Neuronal stem cell (in vitro differentiated cells): Measurements from ENCODE around the gene SLCO2A1.

Experiments used
- DNase-seq: peaks from one replicate; pipeline ENCODE4 v3.0.0-alpha.2; 2013; ENCODE audit warnings: low spot score
- H2AFZ ChIP-seq: one replicate; pipeline ENCODE4 v1.6.1; 2013; ENCODE audit warnings: mild to moderate bottlenecking, low read length, inconsistent platforms
- H2AK5ac ChIP-seq: 2 replicates; pipeline ENCODE4 v1.6.1; 2013; ENCODE audit warnings: low read depth, mild to moderate bottlenecking, inconsistent platforms, low read length, moderate library complexity, mixed read lengths
- H2BK120ac ChIP-seq: 2 replicates; pipeline ENCODE4 v1.6.1; 2013; ENCODE audit warnings: low read depth, mild to moderate bottlenecking, inconsistent platforms, low read length, moderate library complexity, mixed read lengths
- H2BK12ac ChIP-seq: one replicate; pipeline ENCODE4 v1.6.1; 2013; ENCODE audit warnings: low read length, inconsistent platforms
- H2BK15ac ChIP-seq: 2 replicates; pipeline ENCODE4 v1.6.1; 2013; ENCODE audit warnings: mild to moderate bottlenecking, low read length, inconsistent platforms, mixed read lengths
- H2BK5ac ChIP-seq: one replicate; pipeline ENCODE4 v1.6.1; 2013; ENCODE audit warnings: inconsistent platforms, mild to moderate bottlenecking, low read length, moderate library complexity
- H3K14ac ChIP-seq: one replicate; pipeline ENCODE4 v1.6.1; 2013; ENCODE audit warnings: low read length, inconsistent platforms
- H3K18ac ChIP-seq: 2 replicates; pipeline ENCODE4 v1.6.1; 2013; ENCODE audit warnings: low read length, inconsistent platforms
- H3K23ac ChIP-seq: 2 replicates; pipeline ENCODE4 v1.6.1; 2013; ENCODE audit warnings: low read depth, mild to moderate bottlenecking, mixed read lengths, low read length, inconsistent platforms; ENCODE audit not compliant: poor library complexity
- H3K27ac ChIP-seq: replicated peaks from 3 replicates; pipeline ENCODE4 v1.5.1; 2013; ENCODE audit warnings: low read length, inconsistent platforms
- H3K27me3 ChIP-seq, 3 experiments: 2 replicates each; pipeline ENCODE4 v1.6.1; 2013; ENCODE audit warnings: low read length in 3 of 3, mild to moderate bottlenecking in 2 of 3, inconsistent platforms in 1 of 3, low read depth in 1 of 3, mixed read lengths in 1 of 3, moderate library complexity in 1 of 3; ENCODE audit not compliant: control insufficient read depth in 3 of 3, insufficient read depth in 3 of 3
- H3K36me3 ChIP-seq, 2 donors: replicated peaks in 1 of 2; 2 replicates each; pipeline ENCODE4 v1.6.1; 2013; ENCODE audit warnings: low read length in 2 of 2; ENCODE audit not compliant: control insufficient read depth in 2 of 2, insufficient read depth in 2 of 2
- H3K4ac ChIP-seq: 2 replicates; pipeline ENCODE4 v1.6.1; 2013; ENCODE audit warnings: inconsistent platforms, mild to moderate bottlenecking, low read length, moderate library complexity
- H3K4me1 ChIP-seq, 2 donors: 1 replicate in 1 of 2; 2 replicates in 1 of 2; pipeline ENCODE4 v1.6.1; 2013; ENCODE audit warnings: low read length in 2 of 2, low read depth in 1 of 2; ENCODE audit not compliant: control insufficient read depth in 2 of 2, insufficient read depth in 1 of 2
- H3K4me2 ChIP-seq: one replicate; pipeline ENCODE4 v1.6.1; 2013; ENCODE audit warnings: mild to moderate bottlenecking, low read length, inconsistent platforms; ENCODE audit not compliant: insufficient read depth, poor library complexity, severe bottlenecking
- H3K4me3 ChIP-seq, 2 donors: 2 replicates each; pipeline ENCODE4 v1.5.1; 2013; ENCODE audit warnings: low read length in 2 of 2, mild to moderate bottlenecking in 2 of 2, inconsistent platforms in 1 of 2, moderate library complexity in 1 of 2
- H3K79me1 ChIP-seq: one replicate; pipeline ENCODE4 v1.6.1; 2013; ENCODE audit warnings: low read depth, mild to moderate bottlenecking, inconsistent platforms, low read length, moderate library complexity
- H3K9ac ChIP-seq: one replicate; pipeline ENCODE4 v1.6.1; 2013; ENCODE audit warnings: mild to moderate bottlenecking, low read depth, low read length, inconsistent platforms; ENCODE audit not compliant: poor library complexity
- H3K9me3 ChIP-seq, 2 donors: replicated peaks in 1 of 2; 2 replicates each; pipeline versions ENCODE3 to v1.6.1; 2013; ENCODE audit warnings: low read length in 2 of 2, mild to moderate bottlenecking in 2 of 2, inconsistent platforms in 1 of 2, low read depth in 1 of 2, mixed read lengths in 1 of 2, moderate library complexity in 1 of 2; ENCODE audit not compliant: control insufficient read depth in 2 of 2, insufficient read depth in 1 of 2
- H4K8ac ChIP-seq: one replicate; pipeline ENCODE4 v1.6.1; 2013; ENCODE audit warnings: low read depth, mild to moderate bottlenecking, inconsistent platforms, low read length, moderate library complexity
- H4K91ac ChIP-seq: one replicate; pipeline ENCODE4 v1.6.1; 2013; ENCODE audit warnings: low read length, low read depth, mild to moderate bottlenecking, inconsistent platforms; ENCODE audit not compliant: poor library complexity
- WGBS, 2 donors: extraction: QIAGEN DNeasy Blood & Tissue Kit; methylation state at CpG; one replicate each; pipeline ENCODE4 v1.1.7; 2013; ENCODE audit warnings: missing lambda C conversion rate in 2 of 2, mixed read lengths in 1 of 2; ENCODE audit not compliant: insufficient read length in 2 of 2, insufficient replicate concordance in 1 of 2; ENCODE audit errors: extremely low coverage in 2 of 2; 5-methylcytosine and 5-hydroxymethylcytosine counted together

The SLCO2A1 gene

DNA sequence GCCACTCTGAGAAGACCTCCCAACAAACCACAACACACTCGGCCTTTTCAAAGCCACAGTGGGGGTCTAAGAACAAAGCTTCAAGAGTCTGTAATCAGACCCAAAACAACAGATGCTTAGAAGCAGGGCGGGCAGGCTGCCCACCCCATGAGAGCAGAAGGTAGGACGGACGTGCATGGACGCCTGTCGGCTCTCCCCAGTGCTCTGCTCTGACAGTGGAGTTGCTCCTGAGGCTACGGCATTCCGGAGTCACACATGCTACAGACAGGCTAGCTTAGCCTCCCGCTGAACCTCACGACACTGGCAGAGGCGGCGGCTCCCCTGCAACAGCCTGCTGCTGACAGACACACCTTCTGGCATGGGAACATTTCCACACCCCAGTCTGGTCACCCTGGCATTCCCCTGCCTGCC lies 33.5 kb downstream of the SLCO2A1 start:
- no peaks in the 10 kb centered on the region for H3K4me1 ChIP-seq
- no peak overlapping the region for H3K4ac ChIP-seq
- no peak overlapping the region for H4K91ac ChIP-seq
- no peaks in the 10 kb centered on the region for H3K79me1 ChIP-seq
- no peak overlapping the region for H2AK5ac ChIP-seq
- no peak overlapping the region for H2BK15ac ChIP-seq
- no peak overlapping the region for H3K9ac ChIP-seq
- no peaks in the 10 kb centered on the region for H3K9me3 ChIP-seq
- DNase-seq, result no peak
- no CpG with 5 or more reads among the region's 12 CpGs for WGBS, 2 donors
- H2AFZ ChIP-seq, result peak overlapping the region; percentile 40
- H4K8ac ChIP-seq, result no peak overlapping the region
- no peak overlapping the region for H3K4me3 ChIP-seq
- H2BK5ac ChIP-seq, result no peak overlapping the region
- H3K4me2 ChIP-seq, result no peak overlapping the region
- H3K14ac ChIP-seq, result no peak overlapping the region
- no peak overlapping the region for H3K23ac ChIP-seq
- H3K36me3 ChIP-seq, result no peaks in the 10 kb centered on the region
- no peak overlapping the region for H3K18ac ChIP-seq
- H3K27ac ChIP-seq, result no peak overlapping the region
- H2BK120ac ChIP-seq, result no peak overlapping the region
- H2BK12ac ChIP-seq, result no peak overlapping the region
- peaks cover 0 to 47% (median 0%) of the 10 kb centered on the region in 3 experiments for H3K27me3 ChIP-seq

DNA sequence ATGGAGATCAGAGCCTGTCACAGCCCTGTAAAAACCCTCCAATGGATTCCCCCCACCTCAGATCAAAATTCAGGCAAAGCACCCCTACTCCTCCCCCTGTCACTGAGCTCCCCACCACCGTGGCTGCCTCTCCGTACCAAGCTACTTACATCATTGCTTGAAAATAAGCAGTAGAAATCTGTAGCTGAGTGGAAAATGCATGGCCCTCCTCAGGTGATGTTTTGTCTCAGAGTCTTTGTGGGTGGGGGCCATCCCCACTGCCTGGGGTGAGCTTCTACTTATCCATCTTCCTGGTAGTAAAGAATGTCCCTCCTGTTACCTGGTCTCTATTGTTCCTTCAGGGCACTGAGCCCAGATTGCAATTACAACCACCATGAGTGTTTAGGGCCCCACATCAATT lies 34.5 kb downstream of the SLCO2A1 start:
- Histone ChIP-seq H4K8ac (no peak overlapping the region), H3K4ac (no peak overlapping the region), H2BK12ac (no peak overlapping the region), H3K9me3 (no peaks in the 10 kb centered on the region), H3K79me1 (no peaks in the 10 kb centered on the region), H2BK120ac (no peak overlapping the region), H2BK5ac (no peak overlapping the region), H3K4me1 (no peaks in the 10 kb centered on the region), H2AK5ac (no peak overlapping the region), H3K23ac (no peak overlapping the region), H4K91ac (no peak overlapping the region), H3K14ac (no peak overlapping the region), H3K9ac (no peak overlapping the region), H3K18ac (no peak overlapping the region), H3K27ac (no peak overlapping the region), H3K27me3 (peaks cover 0 to 50% (median 0%) of the 10 kb centered on the region in 3 experiments), H3K4me2 (no peak overlapping the region), H2BK15ac (no peak overlapping the region), H3K4me3 (no peak overlapping the region), H2AFZ (no peak overlapping the region), H3K36me3 (no peaks in the 10 kb centered on the region)
- WGBS, 2 donors, result no CpG with 5 or more reads among the region's 2 CpGs
- no peak for DNase-seq

DNA sequence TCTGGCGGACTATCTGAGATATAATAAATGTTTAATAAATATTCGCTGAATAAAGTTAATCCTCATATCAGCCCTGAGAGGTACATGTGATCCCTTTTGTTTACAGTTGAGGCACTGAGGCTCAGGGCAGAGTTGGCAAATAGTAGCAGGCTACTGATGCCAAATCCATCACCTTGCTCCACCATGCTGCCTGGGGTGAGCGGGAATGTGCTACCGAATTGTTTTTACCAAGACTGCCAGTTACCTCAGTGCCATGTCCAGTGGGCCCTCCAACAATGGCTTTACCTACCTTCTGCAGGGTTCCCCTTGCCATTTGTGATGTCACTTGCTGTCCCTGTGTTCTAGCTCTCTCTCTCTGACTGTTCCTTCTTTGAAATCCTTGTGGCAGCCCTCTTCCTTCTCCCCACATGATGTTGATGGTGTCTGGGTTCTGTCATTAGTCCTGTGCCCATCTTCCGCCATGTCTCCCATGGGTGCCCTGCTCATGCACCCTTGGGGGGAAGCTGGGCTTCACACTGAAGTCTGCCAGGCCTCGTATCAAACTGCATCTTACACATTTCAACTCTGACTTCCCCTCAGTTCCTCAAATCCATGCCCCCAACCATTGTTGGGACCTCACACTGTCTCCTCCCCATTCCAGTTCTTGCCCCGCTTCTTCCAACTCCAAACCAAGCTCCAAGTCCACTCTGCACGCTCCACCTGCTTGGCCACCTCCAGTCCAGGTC lies 35.4 kb downstream of the SLCO2A1 start:
- Histone ChIP-seq H3K9me3 (no peaks in the 10 kb centered on the region), H2AFZ (no peak overlapping the region), H2BK120ac (no peak overlapping the region), H3K4me1 (no peaks in the 10 kb centered on the region), H2BK12ac (no peak overlapping the region), H2BK15ac (no peak overlapping the region), H3K4ac (no peak overlapping the region), H2AK5ac (peak overlapping the region; percentile 65), H2BK5ac (no peak overlapping the region), H3K9ac (no peak overlapping the region), H3K79me1 (no peaks in the 10 kb centered on the region), H3K14ac (no peak overlapping the region), H3K36me3 (no peaks in the 10 kb centered on the region), H3K4me3 (no peak overlapping the region), H3K27me3 (peaks cover 0 to 51% (median 0%) of the 10 kb centered on the region in 3 experiments), H3K23ac (peak overlapping the region; percentile 25), H3K4me2 (no peak overlapping the region), H3K27ac (no peak overlapping the region), H4K91ac (no peak overlapping the region), H4K8ac (no peak overlapping the region), H3K18ac (no peak overlapping the region)
- no CpG with 5 or more reads among the region's 8 CpGs for WGBS, 2 donors
- DNase-seq, result no peak

DNA sequence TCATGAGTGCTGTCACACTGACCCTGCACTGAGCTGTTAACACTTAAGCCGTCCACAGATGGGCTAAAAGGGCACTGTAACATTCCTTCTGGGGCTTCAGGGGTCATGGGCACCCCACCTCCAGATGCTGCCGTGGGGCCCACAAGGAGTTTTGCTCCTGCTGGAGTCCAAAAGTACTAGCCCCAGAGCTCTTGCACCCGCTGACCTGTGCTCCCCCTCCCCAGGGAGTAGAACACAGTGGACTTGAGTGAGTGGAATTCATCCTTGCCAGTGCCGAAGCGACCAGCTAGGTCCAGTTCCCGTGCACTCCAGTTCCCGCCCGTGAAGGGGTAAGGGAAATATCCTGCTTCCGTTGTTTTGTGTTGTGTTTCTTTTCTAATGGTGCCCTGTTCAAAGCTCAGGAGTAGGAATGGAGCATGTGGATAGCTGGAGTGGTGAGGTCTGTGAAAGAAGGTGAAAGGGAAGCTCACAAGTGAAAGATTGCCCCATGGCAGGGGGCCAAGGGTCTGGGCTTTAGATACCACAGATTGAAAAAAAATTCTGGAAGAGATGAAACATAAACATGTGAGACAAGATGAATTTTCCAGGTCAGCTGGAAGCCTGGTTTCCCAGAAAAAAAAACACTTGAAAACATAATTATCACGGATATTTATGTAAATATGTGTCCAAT lies 36.6 kb downstream of the SLCO2A1 start:
- Histone ChIP-seq H2BK120ac (no peak overlapping the region), H3K18ac (peak overlapping the region; percentile 61), H4K91ac (no peak overlapping the region), H3K4ac (no peak overlapping the region), H3K9me3 (no peaks in the 10 kb centered on the region), H3K9ac (no peak overlapping the region), H2BK12ac (no peak overlapping the region), H3K4me2 (no peak overlapping the region), H4K8ac (no peak overlapping the region), H3K4me3 (peak overlapping the region in 1 of 2 donors; percentile 13), H2AK5ac (peak overlapping the region; percentile 23), H3K27me3 (peaks cover 0 to 44% (median 0%) of the 10 kb centered on the region in 3 experiments), H3K14ac (no peak overlapping the region), H2BK5ac (no peak overlapping the region), H3K79me1 (no peaks in the 10 kb centered on the region), H3K23ac (peak overlapping the region; percentile 7), H2BK15ac (no peak overlapping the region), H3K36me3 (no peaks in the 10 kb centered on the region), H3K27ac (no peak overlapping the region), H2AFZ (no peak overlapping the region), H3K4me1 (peaks cover 0 to 5% of the 10 kb centered on the region in 2 donors)
- WGBS, 2 donors, result no CpG with 5 or more reads among the region's 10 CpGs
- no peak for DNase-seq
